Stimulated activated naive CD8-positive, alpha-beta T cell treated with anti-CD3 and anti-CD28 coated beads, Interleukin-15, Interleukin-2, amounts not matched to agents 100 ng/mL and 50 ng/mL, for 24 hours (primary cell): ENCODE results near the gene TMCO4.

ENCODE experiments used
- H3K27ac Mint-ChIP-seq: one replicate; pipeline ENCODE4 v1.8.0; 2021; ENCODE audit warnings: mild to moderate bottlenecking, mixed read lengths
- H3K27me3 Mint-ChIP-seq: one replicate; pipeline ENCODE4 v1.8.0; 2021; ENCODE audit warnings: mixed read lengths
- H3K36me3 Mint-ChIP-seq: one replicate; pipeline ENCODE4 v1.8.0; 2021; ENCODE audit warnings: low read depth, mixed read lengths
- H3K4me1 Mint-ChIP-seq: one replicate; pipeline ENCODE4 v1.8.0; 2021; ENCODE audit warnings: low read depth, mixed read lengths
- H3K4me3 Mint-ChIP-seq: one replicate; pipeline ENCODE4 v1.8.0; 2021; ENCODE audit warnings: mild to moderate bottlenecking, mixed read lengths
- H3K9me3 Mint-ChIP-seq: one replicate; pipeline ENCODE4 v1.8.0; 2021; ENCODE audit warnings: mixed read lengths

The TMCO4 gene

DNA sequence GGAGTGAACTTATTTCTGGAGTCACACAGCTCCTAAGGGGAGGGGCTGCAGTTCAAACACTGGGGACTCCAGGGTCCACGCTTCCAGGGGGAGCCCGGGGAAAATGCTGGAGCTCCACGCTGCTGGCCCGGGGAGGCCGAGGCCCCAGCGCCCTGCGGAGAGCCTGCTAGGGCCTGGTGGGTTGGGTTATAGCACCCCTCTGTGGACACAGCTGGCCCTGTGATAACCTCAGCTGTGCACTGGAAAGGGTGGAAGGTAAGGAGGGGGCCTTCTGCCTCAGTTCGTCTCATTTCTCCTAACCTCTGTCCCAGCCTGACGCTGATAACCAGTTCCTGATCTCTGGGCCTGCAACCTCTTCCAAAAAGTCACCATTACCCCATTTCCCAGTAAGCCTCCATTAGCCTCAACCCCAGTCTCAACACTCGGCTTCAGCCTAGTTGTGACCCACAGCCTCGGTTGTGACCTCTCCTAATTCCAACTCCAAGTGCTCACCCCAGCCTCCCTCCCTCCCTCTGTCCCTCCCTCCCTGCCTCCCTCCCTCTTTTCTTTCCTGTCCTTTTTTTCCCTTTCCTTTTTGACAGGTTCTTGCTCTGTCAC lies 148.5 kb downstream of the TMCO4 start:
- H3K4me3 Mint-ChIP-seq, result no peak overlapping the region
- no peaks in the 10 kb centered on the region for H3K9me3 Mint-ChIP-seq
- peak overlapping the region; percentile 23 for H3K27ac Mint-ChIP-seq
- H3K36me3 Mint-ChIP-seq, result no peaks in the 10 kb centered on the region
- no peaks in the 10 kb centered on the region for H3K27me3 Mint-ChIP-seq
- H3K4me1 Mint-ChIP-seq, result peaks cover 38% of the 10 kb centered on the region

- no peaks in the 10 kb centered on the region for H3K27me3 Mint-ChIP-seq
- H3K27ac Mint-ChIP-seq, result no peak overlapping the region
- no peaks in the 10 kb centered on the region for H3K36me3 Mint-ChIP-seq
- H3K4me1 Mint-ChIP-seq, result peaks cover 39% of the 10 kb centered on the region
- no peaks in the 10 kb centered on the region for H3K9me3 Mint-ChIP-seq
- no peak overlapping the region for H3K4me3 Mint-ChIP-seq
Measured at GRCh38 chr1:19650416-19651140, 149.1 kb downstream of the TMCO4 start.

DNA sequence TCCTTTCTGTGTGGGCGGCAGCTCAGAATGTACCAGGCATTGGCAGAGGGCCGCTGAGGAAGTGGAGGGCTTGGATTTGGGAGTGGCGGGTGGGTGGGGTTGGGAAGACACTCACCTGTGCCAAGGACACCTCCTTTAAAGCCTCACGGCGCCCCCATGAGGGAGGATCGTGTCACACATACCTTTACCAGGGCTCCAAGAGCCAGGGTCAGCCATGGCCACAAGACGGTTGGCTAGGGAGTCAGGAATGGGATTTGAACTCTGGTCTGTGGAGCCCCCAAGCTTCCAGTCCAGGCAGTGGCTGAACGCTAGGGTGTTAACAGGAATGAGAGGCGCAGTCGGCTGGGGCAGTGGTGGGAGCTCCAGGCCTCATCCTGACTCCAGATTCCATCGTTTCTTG lies 151.0 kb downstream of the TMCO4 start:
- Mint-ChIP-seq H3K27me3 (peaks cover 3% of the 10 kb centered on the region), H3K4me1 (peaks cover 36% of the 10 kb centered on the region), H3K27ac (no peak overlapping the region), H3K9me3 (no peaks in the 10 kb centered on the region), H3K4me3 (no peak overlapping the region), H3K36me3 (no peaks in the 10 kb centered on the region)

DNA sequence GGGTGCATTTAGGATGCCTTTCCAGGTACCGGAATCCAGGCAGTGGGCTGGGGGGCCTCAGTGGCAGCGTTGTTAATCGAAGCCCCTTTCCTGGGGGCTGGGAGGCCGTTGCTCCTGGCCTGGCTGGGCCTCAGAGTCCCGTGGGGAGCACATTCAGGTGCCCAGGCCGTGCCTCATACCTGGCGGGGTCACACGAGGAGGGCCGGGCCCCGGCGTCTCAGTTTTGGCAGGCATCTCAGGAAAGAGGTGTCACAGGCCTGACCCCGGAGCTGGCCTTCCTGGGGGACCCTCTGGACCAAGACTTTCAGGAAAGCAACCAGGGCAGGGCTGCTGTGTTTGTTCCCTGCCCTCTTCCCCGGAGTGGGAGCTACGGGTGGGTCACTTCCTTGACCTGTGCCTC lies 151.5 kb downstream of the TMCO4 start:
- H3K36me3 Mint-ChIP-seq, result no peaks in the 10 kb centered on the region
- H3K9me3 Mint-ChIP-seq, result no peaks in the 10 kb centered on the region
- H3K27ac Mint-ChIP-seq, result peak overlapping the region; percentile 14
- peaks cover 6% of the 10 kb centered on the region for H3K27me3 Mint-ChIP-seq
- peaks cover 37% of the 10 kb centered on the region for H3K4me1 Mint-ChIP-seq
- no peak overlapping the region for H3K4me3 Mint-ChIP-seq

DNA sequence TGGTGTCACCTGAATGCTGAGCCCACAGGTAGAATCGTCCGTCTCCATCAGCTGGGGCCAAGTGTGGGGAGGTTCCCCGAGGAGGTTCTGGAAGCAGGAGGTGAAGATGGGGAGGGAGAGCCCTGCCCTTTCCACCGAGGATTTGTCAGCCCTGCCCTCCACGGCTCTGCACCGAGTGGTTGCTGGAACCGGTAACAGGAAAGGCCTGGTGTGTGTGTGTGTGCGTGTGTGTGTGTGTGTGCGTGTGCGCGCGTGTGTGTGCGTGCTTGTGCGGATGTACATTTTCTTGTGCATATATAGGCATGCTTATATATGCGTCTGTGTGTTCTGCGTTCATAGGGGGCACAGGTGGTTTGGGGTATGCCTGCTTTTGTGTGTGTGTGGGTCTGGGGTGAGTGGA lies 152.1 kb downstream of the TMCO4 start:
- no peaks in the 10 kb centered on the region for H3K9me3 Mint-ChIP-seq
- no peaks in the 10 kb centered on the region for H3K36me3 Mint-ChIP-seq
- H3K4me1 Mint-ChIP-seq, result peaks cover 42% of the 10 kb centered on the region
- H3K27ac Mint-ChIP-seq, result peak overlapping the region; percentile 14
- H3K4me3 Mint-ChIP-seq, result no peak overlapping the region
- peaks cover 12% of the 10 kb centered on the region for H3K27me3 Mint-ChIP-seq

- Mint-ChIP-seq H3K9me3 (no peaks in the 10 kb centered on the region), H3K4me3 (no peak overlapping the region), H3K36me3 (no peaks in the 10 kb centered on the region), H3K4me1 (peaks cover 42% of the 10 kb centered on the region), H3K27ac (no peak overlapping the region), H3K27me3 (peaks cover 13% of the 10 kb centered on the region)
Measured at GRCh38 chr1:19646377-19647319, 153.1 kb downstream of the TMCO4 start.

- H3K27me3 Mint-ChIP-seq, result peaks cover 17% of the 10 kb centered on the region
- H3K4me1 Mint-ChIP-seq, result peaks cover 38% of the 10 kb centered on the region
- H3K36me3 Mint-ChIP-seq, result no peaks in the 10 kb centered on the region
- peak overlapping the region; percentile 94 for H3K4me3 Mint-ChIP-seq
- no peak overlapping the region for H3K27ac Mint-ChIP-seq
- H3K9me3 Mint-ChIP-seq, result no peaks in the 10 kb centered on the region
Measured at GRCh38 chr1:19645411-19646251, 154.1 kb downstream of the TMCO4 start.

DNA sequence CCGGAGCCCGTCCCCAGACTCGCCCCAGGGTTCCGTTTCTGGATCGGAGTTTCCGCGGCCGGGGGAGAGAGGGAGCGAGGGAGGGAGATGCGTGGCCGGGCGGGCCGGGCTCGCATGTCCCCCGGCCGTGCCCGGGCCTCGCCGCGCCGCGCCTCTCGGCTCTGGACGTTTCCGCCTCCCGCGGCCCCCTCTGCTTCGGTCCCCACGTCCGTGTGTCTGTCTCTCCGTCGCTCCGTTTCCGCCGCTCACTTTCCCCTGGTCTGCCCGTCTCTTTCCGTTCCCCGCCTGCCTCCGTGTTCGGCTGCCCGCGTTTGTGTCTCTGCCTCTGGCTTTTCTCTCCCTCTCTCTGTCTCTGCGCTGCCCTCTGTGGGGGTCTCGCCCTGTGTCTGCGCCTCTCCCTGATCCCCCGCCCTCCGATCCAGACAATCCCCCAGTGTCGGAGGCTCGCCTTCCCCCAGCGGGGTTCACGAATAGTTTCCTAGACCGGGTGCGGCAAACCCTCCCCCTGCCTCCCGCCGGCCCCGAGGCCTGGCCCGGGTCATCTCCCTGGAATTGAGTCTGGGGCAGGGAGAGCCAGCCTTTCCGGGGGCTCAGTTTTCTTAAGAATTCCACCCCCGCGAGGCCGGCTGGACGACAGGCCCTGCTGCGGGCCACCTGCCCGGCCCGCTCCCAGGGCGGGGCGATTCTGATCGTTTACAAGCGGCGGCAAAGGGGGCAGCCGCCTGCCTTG lies 154.9 kb downstream of the TMCO4 start:
- Mint-ChIP-seq H3K9me3 (no peaks in the 10 kb centered on the region), H3K4me3 (peak overlapping the region; percentile 94), H3K4me1 (peaks cover 31% of the 10 kb centered on the region), H3K36me3 (no peaks in the 10 kb centered on the region), H3K27me3 (peaks cover 17% of the 10 kb centered on the region), H3K27ac (peak overlapping the region; percentile 91)

GRCh38 chr1:19644395-19644680 lies 155.4 kb downstream of the TMCO4 start:
- peaks cover 27% of the 10 kb centered on the region for H3K4me1 Mint-ChIP-seq
- H3K36me3 Mint-ChIP-seq, result no peaks in the 10 kb centered on the region
- H3K4me3 Mint-ChIP-seq, result no peak overlapping the region
- no peaks in the 10 kb centered on the region for H3K9me3 Mint-ChIP-seq
- no peak overlapping the region for H3K27ac Mint-ChIP-seq
- H3K27me3 Mint-ChIP-seq, result peaks cover 17% of the 10 kb centered on the region

- no peaks in the 10 kb centered on the region for H3K36me3 Mint-ChIP-seq
- peak within 1 kb of the TSS; percentile 94 for H3K4me3 Mint-ChIP-seq
- H3K9me3 Mint-ChIP-seq, result no peaks in the 10 kb centered on the region
- H3K27me3 Mint-ChIP-seq, result peaks cover 17% of the 10 kb centered on the region
- H3K4me1 Mint-ChIP-seq, result peaks cover 27% of the 10 kb centered on the region
- H3K27ac Mint-ChIP-seq, result peak within 1 kb of the TSS; percentile 91
Measured at GRCh38 chr1:19643602-19644394, 155.9 kb downstream of the TMCO4 start, which contains the start of gene NBL1. Gene NBL1, plus strand, starts transcription at chr1:19644311. Its CDS starts 10,720 bp downstream, at chr1:19655031.

DNA sequence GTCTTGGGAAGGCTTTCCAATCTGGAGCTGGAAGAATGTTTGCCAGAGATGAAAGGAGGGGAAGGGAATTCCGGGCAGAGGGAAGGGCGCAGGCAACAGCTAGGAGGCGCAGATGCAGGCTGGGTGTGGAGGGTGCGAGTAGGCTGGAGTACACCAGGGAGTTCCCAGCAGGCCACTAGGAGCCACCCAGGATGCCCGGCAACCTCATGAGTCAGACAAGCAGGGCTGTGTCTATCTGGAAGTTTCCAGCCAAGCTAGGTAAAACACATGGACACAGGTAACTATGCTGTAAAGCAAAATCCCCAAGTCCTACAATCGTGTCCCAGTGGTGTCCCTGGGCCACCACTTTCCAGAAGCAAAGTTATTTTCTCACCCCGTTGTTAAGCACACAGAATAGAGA lies 156.6 kb downstream of the TMCO4 start:
- no peaks in the 10 kb centered on the region for H3K9me3 Mint-ChIP-seq
- peaks cover 27% of the 10 kb centered on the region for H3K4me1 Mint-ChIP-seq
- H3K27me3 Mint-ChIP-seq, result peaks cover 17% of the 10 kb centered on the region
- peak overlapping the region; percentile 77 for H3K4me3 Mint-ChIP-seq
- no peaks in the 10 kb centered on the region for H3K36me3 Mint-ChIP-seq
- H3K27ac Mint-ChIP-seq, result peak overlapping the region; percentile 67

GRCh38 chr1:19640363-19641316 lies 159.1 kb downstream of the TMCO4 start:
- Mint-ChIP-seq H3K9me3 (no peaks in the 10 kb centered on the region), H3K27ac (no peak overlapping the region), H3K4me1 (peaks cover 7% of the 10 kb centered on the region), H3K36me3 (no peaks in the 10 kb centered on the region), H3K4me3 (no peak overlapping the region), H3K27me3 (peaks cover 17% of the 10 kb centered on the region)
